Kidney capillary endothelial cell (primary cell): ENCODE data around the gene EXOC4.
A peak's percentile ranks its signal among the peaks of the same experiment; 100 is the strongest.

Experiments used
- DNase-seq: peaks from one replicate; pipeline ENCODE4 v3.0.0-alpha.2; 2018; ENCODE audit warnings: low spot score

Gene EXOC4

DNA sequence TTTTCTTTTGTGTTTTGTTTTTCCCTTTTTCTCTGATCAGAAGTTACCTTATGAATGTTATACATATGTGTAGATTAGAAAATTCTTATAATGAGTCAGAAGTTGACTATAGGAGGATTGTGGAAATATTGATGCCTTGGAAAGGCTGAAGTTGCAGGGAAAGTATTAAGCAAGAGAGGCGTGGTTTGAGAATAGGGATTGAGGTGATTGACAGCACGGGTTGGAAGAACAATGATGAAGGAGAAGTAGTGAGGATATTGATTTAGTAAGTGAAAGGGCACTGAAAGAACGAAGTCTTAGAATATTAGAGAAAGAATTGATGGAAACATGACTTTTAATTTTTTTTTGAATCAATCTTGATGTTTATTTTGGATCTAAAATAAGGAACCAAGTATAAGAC, 176.0 kb downstream of the EXOC4 start:
- DNase-seq = no peak

DNA sequence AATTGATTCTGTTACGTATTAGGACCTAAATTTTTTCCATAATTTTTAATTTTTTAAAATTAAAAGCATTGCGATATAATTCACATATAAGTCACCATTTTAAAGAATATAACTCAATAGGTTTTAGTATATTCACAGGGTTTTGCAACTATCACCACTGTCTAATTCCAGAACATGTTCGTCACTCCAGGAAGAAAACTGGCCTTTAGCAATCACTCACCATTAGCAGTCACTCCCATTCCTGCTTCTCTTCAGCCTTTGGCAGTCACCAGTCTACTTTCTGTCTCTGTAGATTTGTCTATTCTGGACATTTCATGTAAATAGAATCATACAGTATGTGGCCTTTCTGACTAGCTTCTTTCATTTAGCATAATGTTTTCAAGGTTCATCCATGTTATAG, 176.5 kb downstream of the EXOC4 start:
- no peak for DNase-seq

DNA sequence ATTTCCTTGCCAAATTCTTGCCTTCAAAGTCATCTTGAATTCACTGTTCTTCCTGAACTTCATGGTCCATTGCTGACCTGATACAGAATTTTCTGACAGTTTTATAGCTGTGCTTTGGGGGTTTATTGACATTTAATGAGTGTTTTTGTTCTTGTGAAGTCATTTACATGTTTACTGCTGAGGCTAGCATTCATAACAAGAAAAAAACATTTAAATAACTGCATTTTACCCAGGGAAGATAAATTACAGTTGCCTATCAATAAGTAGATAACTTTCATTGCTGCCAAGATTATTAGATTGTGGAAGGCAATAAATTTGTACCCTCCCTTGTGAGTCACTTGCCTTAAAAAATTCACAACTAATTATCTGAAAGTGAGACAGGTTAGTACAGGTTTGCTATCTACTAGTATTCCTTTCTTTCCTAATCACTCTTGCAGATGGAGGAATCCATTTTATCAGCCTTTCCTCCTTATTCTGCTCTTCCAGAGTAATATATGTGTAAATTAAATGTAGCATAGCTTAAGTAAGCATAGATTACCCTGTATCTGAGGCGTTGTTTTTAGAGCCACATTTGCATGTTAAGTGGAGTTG, 178.4 kb downstream of the EXOC4 start:
- no peak for DNase-seq

DNA sequence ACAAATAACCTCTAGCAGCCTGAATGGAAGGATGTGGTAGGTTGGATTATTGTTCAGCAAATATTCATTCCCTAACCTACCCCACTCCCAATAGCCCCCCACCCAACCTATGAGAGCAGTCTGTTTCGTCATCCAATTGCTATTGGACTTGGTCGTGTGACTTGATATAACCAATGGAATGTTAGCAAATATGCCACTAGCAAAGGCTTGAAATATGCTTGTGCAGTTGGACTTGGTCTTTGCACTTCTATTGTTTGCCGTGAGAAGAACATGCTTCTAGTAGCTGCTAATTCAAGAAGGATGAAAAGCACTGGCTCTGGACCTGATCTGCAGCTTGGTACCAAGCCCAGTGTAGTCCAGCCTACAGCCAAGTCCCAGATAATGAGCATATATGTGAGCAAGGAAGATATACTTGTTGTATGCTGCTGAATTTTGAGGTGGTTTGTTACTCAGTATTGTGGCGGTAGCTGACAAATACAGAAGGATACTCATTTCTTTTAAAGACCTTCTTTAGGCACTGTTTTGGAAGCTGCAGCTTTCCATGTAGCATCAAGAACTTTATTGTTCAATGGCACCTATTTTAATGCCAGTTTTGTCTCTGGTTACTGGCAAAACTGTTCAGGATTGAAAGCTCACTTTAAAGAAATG, 180.4 kb downstream of the EXOC4 start:
- DNase-seq = no peak

DNA sequence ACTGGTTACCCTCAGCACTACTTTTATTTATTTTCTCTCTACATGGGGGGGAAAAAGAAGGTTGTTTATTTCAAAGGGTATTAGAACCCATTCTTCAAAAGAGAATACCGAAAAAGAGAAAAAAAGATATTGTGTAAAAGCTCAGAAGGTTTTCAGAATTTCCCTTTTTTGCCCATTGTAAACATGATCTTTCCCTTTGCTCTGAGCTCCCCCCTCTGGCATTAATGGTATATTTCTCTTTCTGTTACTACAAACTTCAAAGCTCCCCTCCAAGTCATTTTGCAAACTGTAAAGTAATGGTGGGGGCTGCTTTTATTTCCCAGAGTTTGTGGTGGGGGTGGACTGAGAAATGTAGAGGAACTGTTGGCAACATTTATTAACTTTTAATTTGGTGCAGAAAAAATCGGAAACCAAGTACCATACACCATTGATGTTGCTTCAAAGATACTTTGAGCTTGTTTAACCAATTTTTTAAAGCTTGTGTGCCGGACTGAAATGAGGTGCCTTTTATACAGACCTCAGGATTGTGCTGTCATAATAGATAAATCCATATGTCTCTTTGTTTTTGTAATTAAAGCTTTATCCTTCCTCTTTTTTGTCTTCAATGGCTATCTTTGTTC, 181.5 kb downstream of the EXOC4 start:
- peak; percentile 19 for DNase-seq

DNA sequence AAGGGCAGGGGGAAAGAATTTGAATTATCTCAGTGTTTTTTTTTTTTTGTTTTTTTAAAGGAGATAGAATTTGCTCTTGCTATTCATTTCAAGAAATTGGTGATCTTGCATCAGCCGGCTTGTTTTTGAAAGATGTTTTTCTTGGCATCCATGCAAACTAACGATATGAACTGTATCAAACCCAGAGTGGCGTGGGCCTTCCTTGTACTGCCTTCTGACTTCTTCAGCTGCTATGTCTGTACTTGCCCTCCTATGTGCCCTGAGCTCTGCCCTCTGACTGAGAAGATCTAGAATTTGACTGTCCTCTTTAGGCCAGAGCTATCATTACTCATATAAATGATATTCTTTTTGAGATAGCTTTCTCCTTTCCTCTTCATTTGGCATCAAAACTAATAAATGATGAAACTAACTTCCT, 183.1 kb downstream of the EXOC4 start:
- no peak for DNase-seq

DNA sequence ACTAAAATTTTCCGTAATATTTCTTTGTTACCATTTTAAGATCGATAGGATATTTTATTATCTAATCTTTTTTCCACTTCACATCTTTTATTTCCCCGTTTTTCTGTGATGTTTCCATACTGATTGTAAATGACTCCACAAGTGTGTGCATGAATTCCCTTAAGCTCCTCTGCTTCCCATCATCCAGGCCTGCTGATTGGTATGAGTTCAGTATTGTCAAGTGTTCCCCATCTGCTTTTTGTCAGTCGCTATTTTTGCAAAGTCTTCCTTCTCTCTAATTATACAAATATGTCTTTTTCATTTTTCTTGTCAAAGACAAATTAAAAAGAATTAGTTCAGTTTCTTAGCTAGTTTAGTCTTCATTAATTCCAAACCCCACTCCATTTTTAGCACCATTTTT, 184.7 kb downstream of the EXOC4 start:
- DNase-seq = no peak

DNA sequence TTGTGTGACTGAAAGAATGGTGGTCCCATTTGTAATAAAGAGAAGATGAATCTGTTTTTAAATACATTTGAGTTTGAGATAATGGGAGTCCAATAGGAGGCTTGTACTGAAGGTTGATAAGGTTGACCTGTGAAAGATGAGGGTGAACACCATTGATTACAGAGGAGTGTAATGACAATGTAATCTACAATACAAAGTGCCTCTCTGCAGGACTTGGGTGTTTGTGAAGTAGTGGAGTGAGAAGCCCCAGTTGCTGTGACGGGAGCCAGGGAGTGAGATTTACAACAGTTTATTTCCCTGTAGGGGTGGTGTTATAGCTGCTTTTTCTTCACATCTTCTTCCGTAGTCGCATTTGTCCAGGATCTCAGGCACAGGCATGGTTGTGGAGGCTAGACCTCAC, 189.9 kb downstream of the EXOC4 start:
- DNase-seq = no peak

DNA sequence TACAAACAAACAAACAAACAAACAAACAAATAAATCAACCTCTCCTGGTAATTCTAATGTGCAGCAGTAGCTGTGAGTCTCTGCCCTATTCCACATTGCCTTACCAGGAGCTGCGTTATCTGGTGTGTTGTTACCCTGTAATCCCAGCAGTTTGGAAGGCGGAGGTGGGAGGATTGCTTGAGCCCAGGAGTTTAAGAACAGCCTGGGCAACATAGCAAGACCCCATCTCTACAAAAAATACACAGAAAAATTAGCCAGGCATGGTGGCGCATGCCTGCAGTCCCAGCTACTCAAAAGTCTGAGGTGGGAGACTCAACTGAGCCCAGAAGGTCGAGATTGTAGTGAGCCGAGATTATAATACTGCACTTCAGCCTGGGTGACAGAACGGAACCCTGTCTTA, 192.7 kb downstream of the EXOC4 start:
- no peak for DNase-seq

DNA sequence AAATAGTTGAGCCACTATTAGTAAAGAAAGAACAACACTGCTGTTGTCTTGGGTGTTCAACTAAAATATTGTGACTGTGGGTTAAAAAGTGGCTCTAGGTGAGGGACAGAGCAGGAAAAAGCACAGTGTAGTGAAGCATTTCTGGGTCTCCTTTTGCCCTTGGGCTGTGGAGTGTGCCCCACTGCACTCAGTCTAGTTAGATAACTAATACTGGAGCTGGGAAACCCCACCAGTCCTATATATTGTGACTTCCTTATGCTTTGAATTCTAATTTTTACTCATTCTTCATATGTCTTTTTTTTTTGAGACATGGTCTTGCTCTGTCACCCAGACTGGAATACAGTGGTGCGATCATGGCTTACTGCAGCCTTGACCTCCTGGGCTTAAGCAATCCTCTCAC, 195.1 kb downstream of the EXOC4 start:
- no peak for DNase-seq

DNA sequence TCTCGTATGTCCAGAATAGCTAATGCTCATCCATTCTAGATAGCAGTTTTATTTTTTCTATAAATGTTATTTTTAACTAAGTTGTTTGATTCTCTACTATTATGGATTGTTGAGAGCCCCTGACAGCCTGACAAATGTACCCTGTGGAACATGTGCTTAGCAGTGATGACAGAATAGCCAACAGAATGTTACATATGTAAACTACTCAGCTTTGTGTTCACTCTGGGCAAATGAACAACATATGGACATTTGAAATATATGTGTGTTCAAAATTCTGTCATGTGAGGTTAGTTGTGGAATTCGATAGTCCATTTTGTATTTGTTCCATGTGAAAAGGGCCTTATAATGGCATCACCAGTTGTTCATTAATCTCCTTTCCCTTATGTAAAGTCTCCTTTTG, 199.7 kb downstream of the EXOC4 start:
- DNase-seq = no peak

DNA sequence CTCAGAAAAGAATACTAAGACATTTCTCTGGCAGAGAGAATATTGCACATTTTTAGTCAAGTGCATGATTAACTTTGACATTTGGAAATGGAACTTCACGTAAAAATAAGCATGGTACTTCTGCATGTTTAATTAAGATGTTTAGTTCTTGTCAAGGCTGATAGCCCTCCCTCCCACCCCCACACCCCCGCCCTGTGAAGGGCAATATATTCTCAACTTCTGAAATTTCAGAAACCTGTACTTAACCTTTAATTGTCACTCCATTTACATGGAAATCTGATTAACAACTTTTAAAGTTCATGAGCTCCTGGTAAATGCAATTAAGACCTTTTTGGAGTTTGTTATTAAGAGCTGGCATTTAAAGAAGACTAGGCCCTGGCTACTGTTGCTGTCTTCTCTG, 205.8 kb downstream of the EXOC4 start:
- DNase-seq = no peak

DNA sequence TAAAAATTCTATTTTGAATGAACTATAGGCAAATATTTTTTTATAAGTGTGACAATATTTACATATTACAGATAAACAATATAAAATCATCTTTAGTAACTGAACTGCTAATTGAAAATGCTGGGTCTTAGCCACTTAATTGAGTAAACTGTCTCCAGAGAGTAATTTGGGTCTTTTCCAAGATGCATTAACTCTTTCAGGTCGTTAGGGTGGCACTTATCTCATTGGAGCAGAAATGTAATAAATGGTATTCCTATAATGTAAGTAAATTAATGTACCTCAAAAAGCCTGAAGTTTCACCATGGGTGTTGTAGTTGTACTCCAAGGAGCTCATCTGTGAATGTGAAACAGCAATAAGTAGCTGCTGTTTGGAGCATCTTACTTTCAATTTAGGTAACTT, 208.5 kb downstream of the EXOC4 start:
- DNase-seq = no peak

DNA sequence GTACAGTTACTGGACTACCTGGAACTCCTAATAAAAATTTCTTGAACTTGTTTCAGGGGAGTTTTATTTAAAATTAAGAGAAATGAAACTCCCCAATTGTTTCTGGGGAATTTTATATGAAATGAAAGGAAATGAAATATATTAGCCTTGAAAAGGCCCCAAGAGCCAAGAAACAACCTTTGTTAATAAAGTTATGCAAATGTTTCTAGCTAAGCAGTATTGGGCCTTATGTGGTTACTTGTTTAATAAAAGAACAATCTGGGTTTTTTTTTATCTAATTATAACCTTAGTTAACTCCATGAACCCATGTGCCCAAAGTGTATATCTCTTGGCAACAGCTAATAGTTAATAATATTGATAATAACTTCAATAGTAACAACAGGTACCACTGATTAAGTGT, 222.8 kb downstream of the EXOC4 start:
- no peak for DNase-seq

DNA sequence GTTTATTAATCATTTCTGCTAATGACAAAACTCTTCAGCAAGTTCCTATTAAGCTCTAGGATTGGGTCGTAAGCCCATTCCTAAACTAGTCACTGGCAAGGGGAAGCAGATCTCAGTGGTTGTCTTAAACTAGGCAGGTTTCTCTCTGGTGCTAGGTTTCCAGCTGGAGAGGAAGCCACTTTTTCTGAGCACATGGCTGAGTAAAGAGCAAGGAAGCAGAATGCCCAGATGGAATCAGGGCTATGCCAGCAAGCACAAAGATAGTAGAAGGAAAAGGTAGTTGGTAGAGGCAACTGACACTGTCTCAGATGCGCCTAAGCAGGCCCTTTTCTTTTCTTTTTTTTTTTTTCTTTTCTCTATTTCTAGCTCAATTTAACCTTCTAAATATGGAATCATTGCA, 224.9 kb downstream of the EXOC4 start:
- DNase-seq = no peak

DNA sequence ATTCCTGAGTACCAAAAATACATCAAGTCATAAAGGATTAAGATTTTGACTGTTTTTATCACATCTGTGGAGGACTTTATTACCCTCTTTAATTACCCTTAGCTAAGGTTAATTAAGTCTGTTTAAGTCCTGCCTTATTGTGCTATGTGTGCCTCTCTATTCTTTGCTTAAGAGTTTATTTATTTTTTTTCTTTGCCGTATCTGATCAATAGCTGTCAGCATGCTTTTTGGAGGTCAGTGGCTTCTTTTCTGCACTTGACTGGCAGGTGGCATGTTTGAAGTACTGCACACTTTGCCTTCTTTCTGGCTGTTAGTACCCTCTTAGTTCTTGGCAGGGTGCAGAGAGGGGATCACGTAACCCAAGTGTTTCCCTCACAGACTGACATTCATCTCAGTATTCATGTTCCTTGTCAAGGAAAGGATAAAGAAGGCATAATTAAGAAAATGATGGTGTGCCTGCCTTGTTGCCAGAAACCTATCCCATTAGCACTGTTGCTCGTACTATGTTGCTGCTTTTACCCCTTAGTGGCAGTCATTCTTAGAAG, 225.8 kb downstream of the EXOC4 start:
- DNase-seq = no peak

DNA sequence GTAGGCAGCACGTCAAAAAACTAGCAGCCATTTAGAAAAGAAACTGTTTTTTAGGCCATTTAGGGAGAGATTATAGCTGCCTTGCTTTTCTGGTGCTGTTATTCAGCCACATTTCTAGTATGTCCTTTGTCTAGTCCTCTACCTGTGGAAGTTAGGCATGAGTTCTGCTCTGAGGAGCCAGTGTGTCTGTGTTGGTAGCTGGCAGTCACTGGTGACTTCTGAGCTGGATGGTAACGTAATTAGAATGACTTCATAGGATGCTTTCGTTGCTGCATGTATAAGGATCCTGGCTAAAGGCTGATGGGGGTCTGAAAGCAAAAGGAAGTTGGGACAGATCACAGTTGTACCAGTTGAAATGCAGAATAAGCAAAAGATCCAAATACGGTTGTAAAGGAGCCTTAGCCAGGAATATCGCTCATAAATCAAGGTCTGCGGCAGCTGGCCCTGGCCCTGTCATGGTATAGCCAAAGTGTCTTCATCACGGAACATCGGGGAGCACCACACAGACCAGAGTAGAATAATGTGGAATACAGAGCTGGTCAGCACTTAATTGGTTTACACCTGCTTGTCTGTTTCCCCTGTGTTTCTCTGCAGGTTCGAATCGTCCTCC, 226.7 kb downstream of the EXOC4 start:
- no peak for DNase-seq

DNA sequence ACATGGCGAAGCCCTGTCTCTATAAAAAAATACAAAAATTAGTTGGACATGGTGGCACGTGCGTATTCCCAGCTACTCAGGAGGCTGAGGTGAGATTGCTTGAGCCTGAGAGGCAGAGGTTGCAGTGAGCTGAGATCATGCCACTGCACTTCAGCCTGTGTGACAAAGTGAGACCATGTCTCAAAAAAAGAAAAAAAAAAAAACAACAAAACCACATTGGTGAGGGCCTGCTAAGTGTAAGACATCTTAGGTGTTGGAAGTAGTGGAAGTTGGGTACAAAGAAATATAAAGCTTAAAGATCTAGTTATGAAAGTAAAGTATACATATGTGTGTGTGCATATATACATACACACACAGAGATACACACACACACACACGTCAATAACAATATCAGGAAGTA, 228.0 kb downstream of the EXOC4 start:
- DNase-seq = no peak

DNA sequence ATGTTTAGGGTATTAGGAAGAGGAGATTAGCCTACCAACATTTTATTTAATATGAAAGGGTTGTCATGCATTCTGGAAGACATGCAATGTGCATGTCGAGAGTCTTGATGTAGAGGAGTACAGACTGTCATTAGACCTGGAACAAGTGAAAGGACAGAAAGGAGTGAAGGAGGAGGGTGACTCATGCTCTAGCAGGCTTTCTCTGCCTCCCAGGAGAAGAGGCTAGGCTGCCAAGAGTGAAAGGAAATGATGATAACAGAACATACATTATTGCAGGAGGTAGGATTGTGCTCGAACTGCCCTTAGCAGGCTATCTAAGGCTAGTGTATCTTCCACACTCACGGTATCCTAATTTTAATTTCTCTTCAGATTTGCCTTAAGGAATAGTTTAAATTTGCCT, 228.8 kb downstream of the EXOC4 start:
- DNase-seq = no peak

DNA sequence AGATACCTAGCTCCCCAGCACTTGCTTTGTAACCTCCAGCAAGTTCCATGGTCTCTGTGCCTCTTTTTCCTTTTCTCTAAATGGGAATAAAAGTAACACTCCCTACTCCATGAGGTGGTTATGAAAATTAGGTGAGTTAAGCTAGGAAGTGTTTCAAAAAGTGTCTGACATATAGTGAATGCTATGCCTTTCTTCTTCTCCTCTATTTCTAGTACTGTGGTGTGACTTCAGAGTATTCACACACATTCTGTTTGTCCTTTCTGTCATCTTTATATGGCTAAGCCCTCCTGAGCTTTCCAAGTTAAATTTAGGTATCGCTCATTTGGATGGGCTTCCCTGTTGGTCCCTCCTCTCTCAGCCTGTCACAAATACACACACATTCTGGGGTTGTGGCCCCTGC, 229.7 kb downstream of the EXOC4 start:
- no peak for DNase-seq

DNA sequence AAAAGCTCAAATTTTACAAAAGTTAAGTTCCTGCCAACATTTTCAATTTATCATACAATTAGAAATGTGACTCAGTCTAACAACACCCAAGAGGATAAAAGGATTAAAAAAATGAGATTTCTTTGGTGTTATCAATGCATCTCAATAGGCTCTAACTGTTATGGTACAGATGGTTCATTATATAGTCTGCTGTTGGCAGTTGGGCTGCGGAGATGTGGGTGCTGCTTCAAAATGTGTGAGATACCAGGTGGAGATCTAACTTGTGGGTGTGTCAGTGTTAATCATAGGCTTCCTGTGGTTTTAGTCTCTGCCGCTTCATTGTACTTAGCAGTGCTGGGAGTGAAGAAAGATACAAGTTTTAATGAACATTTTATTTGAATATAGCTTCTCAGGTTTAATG, 231.2 kb downstream of the EXOC4 start:
- no peak for DNase-seq

DNA sequence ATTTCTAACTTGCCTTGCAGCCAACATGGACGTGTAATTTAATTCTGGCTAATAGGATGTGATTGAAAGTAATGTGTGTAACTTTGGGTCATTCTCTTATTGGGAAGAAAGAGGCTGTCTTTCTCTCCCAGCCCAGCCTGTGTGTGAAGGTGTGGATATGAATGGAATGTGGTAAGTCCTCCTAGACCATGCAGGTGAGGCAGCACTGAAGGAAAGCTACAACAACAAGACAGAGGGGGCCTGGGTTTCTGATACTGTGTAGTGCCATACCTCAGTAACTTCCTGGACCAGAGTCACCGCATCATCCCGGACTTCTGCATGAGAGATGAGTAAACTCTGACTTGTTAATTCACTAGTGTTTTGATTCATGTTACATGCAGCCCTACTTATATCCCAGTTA, 237.0 kb downstream of the EXOC4 start:
- DNase-seq = no peak

DNA sequence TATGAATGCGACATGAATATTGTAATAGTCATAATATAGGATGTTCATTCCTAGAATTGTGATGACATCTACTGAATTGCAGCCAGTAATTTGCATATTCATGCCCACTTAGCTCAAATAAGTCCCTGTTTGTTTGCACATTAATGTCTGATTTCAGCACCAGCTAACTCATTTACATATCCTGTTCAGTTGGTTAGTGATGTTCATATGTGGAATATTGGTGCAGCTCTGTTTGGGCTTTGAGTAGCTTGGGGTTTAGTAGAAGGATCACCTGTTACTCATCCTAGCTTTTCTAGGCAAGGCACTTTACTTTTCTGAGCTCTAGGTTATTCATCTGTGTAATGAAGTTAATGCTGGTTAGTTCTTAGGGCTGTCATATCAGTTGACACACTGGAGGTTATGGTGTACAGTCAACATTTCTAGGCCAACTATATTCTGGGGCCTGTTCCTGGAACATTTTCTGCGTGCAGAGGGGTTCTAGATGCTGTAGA, 238.4 kb downstream of the EXOC4 start:
- no peak for DNase-seq
